CD4-positive, alpha-beta memory T cell (primary cell): ENCODE results near the gene PCGF1. TPM values are rescaled to one million over a fixed set of nuclear protein-coding genes. Genes with fewer than 3 reads are reported as not detected.

ENCODE experiments used
- CTCF ChIA-PET: fragments of 350-600 bp; sonication (Branson Sonifier 250); formaldehyde crosslinking; loops from one replicate; lab custom pipeline; 2021; ENCODE audit warnings: inconsistent platforms; ENCODE audit not compliant: partially characterized antibody; lab: Charles Lee
- POLR2A ChIA-PET: fragments of 350-600 bp; sonication (Branson Sonifier 250); formaldehyde crosslinking; loops from one replicate; lab custom pipeline; 2021; ENCODE audit not compliant: partially characterized antibody; lab: Charles Lee
- DNase-seq, 5 donors: peaks; one replicate each; pipeline versions ENCODE4 v3.0.0 to v3.0.0-alpha.2; 2020 to 2022; ENCODE audit warnings: mixed read lengths in 1 of 5
- H3K27ac ChIP-seq: one replicate; pipeline ENCODE4 v1.7.0; 2013; ENCODE audit warnings: low read depth, low read length
- H3K27me3 ChIP-seq: 2 replicates; pipeline ENCODE4 v1.7.0; 2013; ENCODE audit warnings: mild to moderate bottlenecking, low read length, moderate library complexity; ENCODE audit not compliant: insufficient read depth
- H3K36me3 ChIP-seq: 2 replicates; pipeline ENCODE4 v1.7.0; 2013; ENCODE audit warnings: mild to moderate bottlenecking, low read length, moderate library complexity; ENCODE audit not compliant: insufficient read depth
- H3K4me1 ChIP-seq: 2 replicates; pipeline ENCODE4 v1.7.0; 2013; ENCODE audit warnings: mild to moderate bottlenecking, low read length, moderate library complexity; ENCODE audit not compliant: insufficient read depth
- H3K4me3 ChIP-seq, 2 donors: one replicate each; pipeline ENCODE4 v1.7.0; 2013; ENCODE audit warnings: low read length in 2 of 2, mild to moderate bottlenecking in 1 of 2
- H3K9me3 ChIP-seq, 2 donors: one replicate each; pipeline ENCODE4 v1.7.0; 2013; ENCODE audit warnings: low read length in 2 of 2, control low read depth in 1 of 2; ENCODE audit not compliant: control insufficient read depth in 1 of 2
- H3K27ac Mint-ChIP-seq, 7 donors: one replicate each; pipeline ENCODE4 v1.8.0; 2020 to 2021; ENCODE audit warnings: mixed read lengths in 7 of 7, mild to moderate bottlenecking in 6 of 7, inconsistent platforms in 3 of 7, moderate library complexity in 3 of 7
- H3K27me3 Mint-ChIP-seq, 2 donors: one replicate each; pipeline ENCODE4 v1.8.0; 2020 to 2021; ENCODE audit warnings: mixed read lengths in 2 of 2
- H3K36me3 Mint-ChIP-seq, 2 donors: one replicate each; pipeline ENCODE4 v1.8.0; 2020 to 2021; ENCODE audit warnings: mixed read lengths in 2 of 2, inconsistent platforms in 1 of 2, mild to moderate bottlenecking in 1 of 2
- H3K4me1 Mint-ChIP-seq, 4 donors: one replicate each; pipeline ENCODE4 v1.8.0; 2020 to 2021; ENCODE audit warnings: mixed read lengths in 4 of 4, mild to moderate bottlenecking in 1 of 4
- H3K4me3 Mint-ChIP-seq, 8 donors: one replicate each; pipeline ENCODE4 v1.8.0; 2020 to 2021; ENCODE audit warnings: mixed read lengths in 8 of 8, mild to moderate bottlenecking in 7 of 8, moderate library complexity in 6 of 8, inconsistent platforms in 3 of 8
- H3K9me3 Mint-ChIP-seq, 8 donors: one replicate each; pipeline ENCODE4 v1.8.0; 2020 to 2021; ENCODE audit warnings: mixed read lengths in 8 of 8, mild to moderate bottlenecking in 5 of 8, inconsistent platforms in 3 of 8, moderate library complexity in 1 of 8
- intact Hi-C: fragments of 100-400 bp; cut with micrococcal nuclease; formaldehyde crosslinking; loops from one replicate; pipeline ENCODE4 v1.15.1; 2023
- polyA plus RNA-seq, 2 donors: library from polyadenylated mRNA; unstranded; fragments of 300-500 nt; fragmentation: Illumina TruSeq; gene quantifications; one replicate each; pipeline ENCODE4 v1.2.3, GENCODE V29; 2021
- total RNA-seq, 2 experiments: library from RNA; stranded (reverse); gene quantifications; one replicate each; pipeline ENCODE4 v1.2.3, GENCODE V29; 2021

The PCGF1 gene
- total and polyA plus RNA-seq, 4 experiments from 2014 or later, result 10.4 to 42.2 (median 23.9) TPM

GRCh38 chr2:74516650-74517049, 9.2 kb upstream of the PCGF1 start:
- no peak overlapping the region for H3K27ac ChIP-seq
- peaks cover 0 to 4% (median 0%) of the 10 kb centered on the region in 8 donors for H3K9me3 Mint-ChIP-seq
- H3K27me3 Mint-ChIP-seq, result peaks cover 40 to 54% of the 10 kb centered on the region in 2 donors
- H3K27ac Mint-ChIP-seq, result peak overlapping the region in 1 of 7 donors; percentile 72
- POLR2A ChIA-PET, result interaction anchor here (0.6 to 2.7 kb wide), 9 partner anchors 10 to 59 kb away, joined by 3 to 20 read pairs (median 4); partner anchors contain the start of genes AUP1, DQX1, HTRA2 and LBX2
- no peak for DNase-seq
- H3K4me3 Mint-ChIP-seq, result peak overlapping the region; percentile 71 to 87 (median 83)
- H3K36me3 ChIP-seq, result no peaks in the 10 kb centered on the region
- H3K4me1 ChIP-seq, result peaks cover 35% of the 10 kb centered on the region
- H3K36me3 Mint-ChIP-seq, result no peaks in the 10 kb centered on the region
- peaks cover 6 to 36% (median 18%) of the 10 kb centered on the region in 4 donors for H3K4me1 Mint-ChIP-seq
- no peaks in the 10 kb centered on the region for H3K9me3 ChIP-seq
- intact Hi-C loops, result no loop called here
- CTCF ChIA-PET, result interaction anchor here (1.4 to 2.6 kb wide), 2 partner anchors 34 to 71 kb away, joined by 3 to 8 read pairs; partner anchors contain the start of genes CCDC142 and TTC31
- peaks cover 35% of the 10 kb centered on the region for H3K27me3 ChIP-seq
- peak overlapping the region in 1 of 2 donors; percentile 53 for H3K4me3 ChIP-seq

GRCh38 chr2:74515981-74516633, 8.6 kb upstream of the PCGF1 start:
- peak; percentile 71 to 76 (median 73) for DNase-seq

DNA sequence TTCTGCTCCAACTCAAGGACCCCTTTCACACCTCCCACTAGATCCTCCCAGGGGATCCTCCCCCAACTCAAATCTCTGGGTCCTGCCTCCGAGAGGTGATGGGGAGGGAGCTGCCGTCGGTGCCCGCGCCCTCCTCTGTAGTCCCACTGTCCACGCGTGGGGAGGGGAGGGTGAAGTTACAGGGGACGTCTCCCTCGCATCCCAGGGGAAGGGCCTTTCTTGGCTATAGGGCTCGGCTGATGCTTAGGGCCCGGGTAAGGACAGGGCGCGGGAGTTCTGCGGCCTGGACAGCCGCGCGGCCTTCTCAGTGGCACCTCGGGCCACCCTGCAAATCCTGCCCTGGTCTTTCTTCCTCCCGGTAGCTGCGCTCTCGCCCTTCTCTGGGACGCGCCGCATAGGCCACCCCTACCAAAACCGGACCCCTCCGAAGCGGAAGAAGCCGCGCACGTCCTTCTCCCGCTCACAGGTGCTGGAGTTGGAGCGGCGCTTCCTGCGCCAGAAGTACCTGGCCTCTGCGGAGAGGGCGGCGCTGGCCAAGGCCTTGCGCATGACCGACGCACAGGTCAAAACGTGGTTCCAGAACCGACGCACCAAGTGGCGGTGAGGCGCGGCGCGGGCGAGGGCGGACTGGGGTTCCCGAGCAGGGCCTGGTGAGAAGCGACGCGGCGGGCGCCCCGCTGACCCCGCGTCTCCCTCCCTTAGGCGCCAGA, 7.9 kb upstream of the PCGF1 start:
- DNase-seq, result no peak
- Mint-ChIP-seq H3K9me3 (peaks cover 0 to 4% (median 0%) of the 10 kb centered on the region in 8 donors), H3K4me3 (peak overlapping the region; percentile 74 to 80 (median 76)), H3K27ac (peak overlapping the region in 6 of 7 donors; percentile 42 to 85 (median 68)), H3K4me1 (peaks cover 6 to 36% (median 20%) of the 10 kb centered on the region in 4 donors), H3K27me3 (peaks cover 39 to 55% of the 10 kb centered on the region in 2 donors), H3K36me3 (no peaks in the 10 kb centered on the region)
- Histone ChIP-seq H3K27me3 (peaks cover 35% of the 10 kb centered on the region), H3K36me3 (no peaks in the 10 kb centered on the region), H3K27ac (no peak overlapping the region), H3K4me1 (peaks cover 35% of the 10 kb centered on the region), H3K4me3 (peak overlapping the region in 1 of 2 donors; percentile 53), H3K9me3 (no peaks in the 10 kb centered on the region)
- CTCF ChIA-PET, result interaction anchor here (1.3 to 2.6 kb wide), 2 partner anchors 11 to 32 kb away, joined by 3 to 8 read pairs; partner anchors contain the start of genes CCDC142, DQX1 and TTC31
- intact Hi-C loops, result no loop called here
- POLR2A ChIA-PET, result interaction anchor here (0.7 to 2.7 kb wide), 10 partner anchors 8 to 43 kb away, joined by 3 to 20 read pairs (median 4); partner anchors contain the start of genes AUP1, CCDC142, DQX1 and HTRA2

More at GRCh38 chr2:74515981-74516633, 8.6 kb upstream of the PCGF1 start:
- Histone ChIP-seq H3K27ac (no peak overlapping the region), H3K36me3 (no peaks in the 10 kb centered on the region), H3K27me3 (peaks cover 35% of the 10 kb centered on the region), H3K4me3 (peak overlapping the region in 1 of 2 donors; percentile 53), H3K9me3 (no peaks in the 10 kb centered on the region), H3K4me1 (peaks cover 35% of the 10 kb centered on the region)
- Mint-ChIP-seq H3K27ac (no peak overlapping the region), H3K4me1 (peaks cover 6 to 36% (median 18%) of the 10 kb centered on the region in 4 donors), H3K9me3 (peaks cover 0 to 4% (median 0%) of the 10 kb centered on the region in 8 donors), H3K27me3 (peaks cover 40 to 53% of the 10 kb centered on the region in 2 donors), H3K4me3 (peak overlapping the region; percentile 71 to 87 (median 83)), H3K36me3 (no peaks in the 10 kb centered on the region)
- ChIA-PET CTCF (interaction anchor here (2.6 kb wide), 1 partner anchor 33 kb away, joined by 8 read pairs; the partner anchor contains the start of genes CCDC142 and TTC31), POLR2A (interaction anchor here (0.6 to 2.7 kb wide), 11 partner anchors 9 to 58 kb away, joined by 3 to 20 read pairs (median 4); partner anchors contain the start of genes AUP1, DQX1, HTRA2 and LBX2)
- intact Hi-C loops, result no loop called here

DNA sequence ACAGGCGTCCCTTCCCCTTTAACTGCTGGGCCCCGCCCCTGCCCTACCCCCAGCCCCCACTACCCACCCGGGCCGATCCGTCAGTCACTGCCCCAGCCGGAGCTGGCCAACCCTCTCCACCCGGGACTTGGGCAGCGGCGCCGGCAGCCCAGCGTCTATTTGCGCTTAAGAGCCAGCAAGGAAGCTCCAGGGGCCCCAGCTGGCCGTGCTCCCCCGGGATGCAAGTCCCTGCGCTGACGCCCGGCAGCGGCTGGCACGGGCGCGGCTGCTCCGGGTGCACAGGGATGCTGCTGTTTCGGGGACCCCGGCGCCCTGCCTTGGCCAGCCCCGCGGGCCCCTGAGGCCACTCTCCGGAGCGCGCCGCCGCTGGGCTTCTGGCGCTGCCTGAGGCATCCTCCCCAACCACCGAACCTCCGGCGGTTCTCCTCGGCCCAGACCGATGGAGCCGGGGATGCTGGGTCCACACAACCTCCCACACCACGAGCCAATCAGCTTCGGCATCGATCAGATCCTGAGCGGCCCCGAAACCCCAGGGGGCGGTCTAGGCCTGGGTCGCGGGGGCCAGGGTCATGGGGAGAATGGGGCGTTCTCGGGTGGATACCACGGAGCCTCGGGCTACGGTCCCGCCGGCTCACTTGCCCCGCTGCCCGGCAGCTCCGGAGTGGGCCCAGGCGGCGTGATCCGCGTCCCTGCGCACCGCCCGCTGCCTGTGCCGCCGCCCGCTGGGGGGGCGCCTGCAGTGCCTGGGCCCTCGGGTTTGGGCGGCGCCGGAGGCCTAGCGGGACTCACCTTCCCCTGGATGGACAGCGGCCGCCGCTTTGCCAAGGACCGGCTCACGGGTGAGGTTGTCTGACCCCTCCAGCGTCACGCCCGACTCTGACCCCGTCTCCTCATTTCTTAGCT, 7.1 kb upstream of the PCGF1 start, which contains the start of gene TLX2:
TSS of gene TLX2 (plus strand) at position 83 of the 903 bp plus-strand sequence. CDS start at position 440, 357 bp downstream.
- intact Hi-C loops, result no loop called here
- peak within 1 kb of the TSS in 4 of 7 donors; percentile 42 to 85 (median 73) for H3K27ac Mint-ChIP-seq
- ChIA-PET POLR2A (interaction anchor here (0.7 to 2.7 kb wide), 8 partner anchors 8 to 32 kb away, joined by 3 to 20 read pairs (median 6); partner anchors contain the start of genes AUP1, CCDC142, DQX1 and HTRA2), CTCF (interaction anchor here (1.3 to 2.6 kb wide), 2 partner anchors 11 to 32 kb away, joined by 3 to 8 read pairs; partner anchors contain the start of genes CCDC142, DQX1 and TTC31)
- Histone ChIP-seq H3K27ac (no peak within 1 kb of the TSS), H3K4me1 (peaks cover 35% of the 10 kb centered on the region), H3K9me3 (no peaks in the 10 kb centered on the region), H3K27me3 (peaks cover 35% of the 10 kb centered on the region), H3K4me3 (peak within 1 kb of the TSS in 1 of 2 donors; percentile 53), H3K36me3 (no peaks in the 10 kb centered on the region)
- peaks cover 32 to 47% of the 10 kb centered on the region in 2 donors for H3K27me3 Mint-ChIP-seq
- peaks cover 8 to 36% (median 20%) of the 10 kb centered on the region in 4 donors for H3K4me1 Mint-ChIP-seq
- no peak for DNase-seq
- no peaks in the 10 kb centered on the region for H3K36me3 Mint-ChIP-seq
- H3K9me3 Mint-ChIP-seq, result peaks cover 0 to 2% (median 0%) of the 10 kb centered on the region in 8 donors
- peak within 1 kb of the TSS; percentile 74 to 81 (median 76) for H3K4me3 Mint-ChIP-seq

DNA sequence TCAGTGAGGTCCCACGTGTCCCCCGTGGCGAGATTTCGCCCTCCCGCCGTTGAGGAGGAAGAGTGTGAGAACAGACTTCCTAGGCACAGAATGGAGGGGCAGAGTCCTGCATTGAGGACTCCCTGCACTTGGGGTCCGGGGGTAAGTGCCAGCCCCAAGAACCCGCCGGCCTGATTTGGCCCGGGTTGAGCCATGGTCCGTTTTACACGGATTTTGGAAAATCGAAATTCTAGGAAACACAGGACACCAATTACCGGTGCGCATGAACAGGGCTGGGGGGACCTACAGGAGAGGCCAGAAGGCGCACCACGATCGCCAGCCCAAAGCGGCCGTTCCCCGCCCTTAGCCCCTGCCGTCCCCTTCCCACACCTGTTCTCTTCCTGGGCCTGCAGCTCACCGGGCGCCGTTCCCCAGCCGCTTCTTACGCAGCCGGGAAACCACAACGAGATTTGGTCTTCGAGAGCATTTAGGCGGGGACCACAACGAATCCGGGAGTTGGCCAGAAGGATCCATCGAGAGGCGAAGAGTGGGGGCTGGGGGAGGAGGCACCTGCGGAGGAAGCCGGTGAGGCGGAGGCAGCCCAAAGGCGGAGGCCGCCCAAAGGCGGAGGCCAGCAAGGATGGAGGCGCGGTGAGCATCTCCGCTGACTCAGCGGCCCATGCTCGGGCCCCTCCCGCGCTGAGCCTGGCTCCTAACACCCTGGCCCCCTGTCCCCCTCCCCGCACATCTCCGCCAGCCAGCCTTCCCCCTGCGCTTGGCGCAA, 6.3 kb upstream of the PCGF1 start:
- Mint-ChIP-seq H3K9me3 (peaks cover 0 to 2% (median 0%) of the 10 kb centered on the region in 8 donors), H3K36me3 (no peaks in the 10 kb centered on the region), H3K27ac (peak overlapping the region in 2 of 7 donors; percentile 27 to 52), H3K4me3 (peak overlapping the region; percentile 41 to 81 (median 69)), H3K4me1 (peaks cover 8 to 36% (median 21%) of the 10 kb centered on the region in 4 donors), H3K27me3 (peaks cover 24 to 42% of the 10 kb centered on the region in 2 donors)
- Histone ChIP-seq H3K36me3 (no peaks in the 10 kb centered on the region), H3K4me1 (peaks cover 35% of the 10 kb centered on the region), H3K27ac (no peak overlapping the region), H3K27me3 (peaks cover 35% of the 10 kb centered on the region), H3K4me3 (peak overlapping the region in 1 of 2 donors; percentile 46), H3K9me3 (no peaks in the 10 kb centered on the region)
- DNase-seq, result peak in 1 of 5 donors; percentile 30
- CTCF ChIA-PET, result interaction anchor here (1.3 kb wide), 1 partner anchor 12 kb away, joined by 3 read pairs; the partner anchor contains the start of gene DQX1
- POLR2A ChIA-PET, result interaction anchor here (0.9 to 2.7 kb wide), 10 partner anchors 10 to 58 kb away, joined by 3 to 20 read pairs (median 4); partner anchors contain the start of genes AUP1, DQX1, HTRA2 and MRPL53
- intact Hi-C loops, result no loop called here
